HG03135 (cell line): ENCODE measurements around the gene HMGXB4.

Experiments used
- ATAC-seq: cut with Tn5 transposase; IDR thresholded peaks from one replicate; pipeline ENCODE4 v1.9.1; 2021; ENCODE audit warnings: mild to moderate bottlenecking, moderate library complexity; ENCODE audit not compliant: unreplicated experiment

HMGXB4 gene

DNA sequence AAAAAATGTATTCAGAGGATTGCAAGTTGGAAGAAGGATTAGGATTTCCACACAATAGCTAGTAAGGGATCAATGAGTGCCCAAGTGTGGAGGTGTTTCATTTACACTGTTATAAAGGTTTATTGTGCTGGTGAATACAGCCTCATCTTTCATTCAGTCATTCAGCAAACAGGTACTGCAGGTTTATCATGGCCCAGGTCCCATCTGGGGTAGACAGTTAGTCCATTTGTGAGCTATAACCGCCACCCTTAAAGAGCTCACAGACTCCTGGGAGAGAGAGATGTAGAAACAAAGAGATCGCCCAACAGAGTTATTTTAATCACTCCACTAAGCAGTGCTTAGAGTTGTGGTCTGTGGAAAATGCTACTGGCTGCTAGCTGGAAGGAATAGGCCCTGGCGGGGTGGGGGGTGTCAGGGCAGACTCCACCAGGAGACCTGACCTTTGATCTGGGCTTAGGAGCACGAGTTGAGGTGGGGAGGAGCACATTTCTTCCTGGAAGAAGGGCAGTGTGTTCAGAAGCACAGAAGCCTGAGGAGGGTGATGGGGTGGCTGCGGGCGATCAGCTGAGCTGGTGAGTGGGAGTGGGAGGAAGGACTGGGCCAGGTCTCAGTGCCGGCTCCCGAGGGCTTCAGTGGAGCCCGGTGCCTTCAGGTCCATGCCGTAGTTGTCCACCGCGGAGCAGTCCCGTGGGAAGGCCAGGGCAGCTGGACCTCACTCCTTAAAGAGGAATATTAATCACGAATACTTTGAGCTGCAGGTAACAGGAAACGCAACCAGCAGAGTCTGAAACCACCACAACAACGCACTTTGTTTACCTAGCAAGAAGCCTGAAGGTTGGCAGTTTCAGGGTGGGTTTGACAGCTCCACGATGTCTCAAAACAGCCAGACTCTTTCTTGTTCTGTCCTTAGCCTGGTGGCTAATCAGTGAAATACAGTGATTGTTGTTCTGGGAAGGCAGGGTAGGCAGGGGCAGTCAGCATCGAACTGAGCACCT is 53.6 kb downstream of the HMGXB4 start:
- no peak for ATAC-seq

DNA sequence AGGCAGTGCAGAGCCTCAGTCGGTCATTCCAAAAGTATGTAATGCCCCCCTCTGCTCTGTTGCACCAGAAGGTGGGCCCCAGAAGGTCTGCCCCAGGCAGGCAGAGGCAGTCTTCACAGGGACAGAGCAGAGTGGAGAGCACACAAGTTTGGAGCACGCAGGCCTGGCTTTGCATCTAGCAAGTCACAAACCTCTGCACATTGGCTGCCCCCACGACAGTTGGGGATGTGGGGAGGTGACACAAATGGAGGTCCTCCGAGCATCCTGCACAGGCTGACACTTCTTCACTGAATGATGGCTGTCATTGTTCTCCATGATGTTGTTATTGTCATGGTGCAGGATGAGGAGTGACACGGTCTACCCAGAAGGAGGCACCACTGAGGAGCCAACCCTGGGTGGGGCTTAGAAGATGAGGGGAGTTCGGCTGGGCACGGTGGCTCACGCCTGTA is 54.3 kb downstream of the HMGXB4 start:
- no peak for ATAC-seq

DNA sequence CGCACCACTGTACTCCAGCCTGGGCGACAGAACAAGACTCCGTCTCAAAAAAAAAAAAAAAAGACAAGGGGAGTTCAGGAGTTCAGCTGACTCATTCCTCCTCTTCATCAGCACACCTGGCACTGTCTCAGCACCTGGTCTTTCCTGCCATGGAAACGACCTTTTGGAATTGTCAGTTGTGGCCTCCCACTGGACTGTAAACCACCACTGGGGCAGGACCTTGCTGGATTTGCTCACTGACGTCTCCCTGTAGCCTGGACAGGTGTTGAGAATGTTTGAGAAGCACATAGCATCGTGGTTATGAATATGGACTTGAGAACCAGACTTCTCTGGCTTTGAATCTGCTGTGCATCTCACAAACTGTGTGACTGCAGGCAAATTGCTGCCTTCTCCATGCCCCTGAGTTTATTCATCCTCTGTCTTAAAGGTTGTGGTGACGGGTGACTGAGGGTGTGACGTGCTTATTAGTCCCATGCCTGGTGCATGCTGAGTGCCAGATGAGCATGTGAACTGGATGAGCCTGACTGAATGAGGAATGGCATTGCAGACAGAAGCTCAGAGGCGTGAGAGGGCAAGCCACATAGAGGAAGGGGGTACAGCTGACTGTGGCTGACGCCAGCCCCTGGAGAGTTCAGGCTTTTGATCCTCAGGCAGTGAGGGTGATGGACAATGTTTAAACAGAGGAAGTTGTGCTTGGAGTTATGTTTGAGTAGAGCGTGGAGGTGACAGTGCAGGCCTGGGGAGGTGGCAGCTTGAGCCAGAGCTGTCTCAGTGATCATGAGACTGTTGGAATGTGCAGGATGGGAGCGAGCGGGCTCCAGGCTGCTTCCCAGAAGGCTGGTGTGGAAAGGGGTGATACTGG is 55.1 kb downstream of the HMGXB4 start:
- ATAC-seq: no peak

DNA sequence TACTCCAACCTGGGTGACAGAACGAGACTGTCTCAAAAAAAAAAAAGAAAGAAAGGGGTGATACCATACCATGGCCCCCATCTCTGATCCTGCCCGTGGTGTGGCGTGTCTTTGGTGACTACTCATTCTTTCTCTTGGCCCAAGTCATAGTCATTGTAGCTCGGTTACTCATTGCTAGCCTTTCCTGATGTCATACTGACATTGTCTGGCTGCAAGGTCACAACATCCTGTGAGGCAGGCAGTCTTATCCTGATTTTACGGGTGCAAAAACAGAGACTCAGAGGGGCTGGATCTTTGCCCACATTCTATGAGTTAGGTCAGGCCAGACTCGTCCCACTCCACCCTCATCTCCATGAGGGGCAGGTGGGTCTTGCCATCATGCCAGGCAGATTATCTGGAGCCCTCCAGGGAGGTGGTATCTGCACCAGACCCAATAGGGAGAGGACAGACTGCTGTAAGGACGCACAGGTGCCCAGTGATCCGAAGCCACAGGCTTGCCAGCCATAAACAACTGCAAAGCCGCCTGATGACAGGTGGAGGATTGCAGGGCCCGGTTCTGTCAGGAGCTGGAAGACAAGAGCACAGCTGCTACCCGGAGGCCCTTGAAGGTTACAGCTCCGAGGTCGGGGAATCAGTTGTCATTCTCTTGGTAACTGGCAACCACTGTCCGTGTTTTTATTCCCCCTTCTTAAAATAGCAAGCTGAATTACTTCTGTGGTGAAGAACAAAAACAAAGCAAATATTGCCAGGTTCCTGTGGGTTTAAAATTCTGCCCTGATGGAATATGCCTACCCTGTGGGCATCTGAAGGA is 56.2 kb downstream of the HMGXB4 start:
- ATAC-seq: no peak

DNA sequence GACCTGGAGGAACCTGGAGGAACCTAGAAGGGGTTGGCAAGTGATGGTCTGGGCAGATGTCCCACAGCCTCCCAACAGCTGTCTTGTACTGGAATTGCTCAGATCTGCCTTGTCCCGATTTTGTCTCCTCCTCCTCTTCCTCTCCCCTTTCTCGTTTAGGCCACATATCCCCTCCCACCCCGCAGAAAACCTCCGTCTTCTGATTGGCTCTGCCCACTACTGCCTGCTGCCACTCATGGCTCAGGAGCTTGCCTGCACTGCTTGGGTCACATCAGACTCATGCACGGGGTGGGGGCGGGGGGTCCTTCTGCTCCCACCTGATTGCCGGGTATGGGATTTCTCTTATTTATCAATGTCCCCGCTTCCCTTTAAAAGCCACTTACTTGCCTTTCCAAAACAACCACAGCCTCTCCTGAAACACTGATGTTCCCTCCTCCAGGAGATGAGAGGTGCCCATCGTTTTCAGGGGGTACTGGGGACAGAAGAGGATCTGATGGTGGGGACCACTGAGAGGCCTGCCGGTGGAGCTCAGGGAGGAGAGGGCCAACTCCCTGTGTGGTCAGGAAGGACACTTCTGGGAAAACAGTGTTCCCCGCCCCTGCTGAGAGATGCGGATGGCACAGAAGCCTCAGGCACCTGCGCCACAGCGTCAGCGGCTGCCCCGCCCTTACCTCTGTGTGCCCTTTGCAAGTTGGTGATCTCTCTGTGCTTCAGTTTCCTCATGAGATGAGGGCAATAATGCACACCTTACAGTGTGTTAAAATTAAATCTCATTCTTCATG is 57.1 kb downstream of the HMGXB4 start:
- ATAC-seq: no peak

DNA sequence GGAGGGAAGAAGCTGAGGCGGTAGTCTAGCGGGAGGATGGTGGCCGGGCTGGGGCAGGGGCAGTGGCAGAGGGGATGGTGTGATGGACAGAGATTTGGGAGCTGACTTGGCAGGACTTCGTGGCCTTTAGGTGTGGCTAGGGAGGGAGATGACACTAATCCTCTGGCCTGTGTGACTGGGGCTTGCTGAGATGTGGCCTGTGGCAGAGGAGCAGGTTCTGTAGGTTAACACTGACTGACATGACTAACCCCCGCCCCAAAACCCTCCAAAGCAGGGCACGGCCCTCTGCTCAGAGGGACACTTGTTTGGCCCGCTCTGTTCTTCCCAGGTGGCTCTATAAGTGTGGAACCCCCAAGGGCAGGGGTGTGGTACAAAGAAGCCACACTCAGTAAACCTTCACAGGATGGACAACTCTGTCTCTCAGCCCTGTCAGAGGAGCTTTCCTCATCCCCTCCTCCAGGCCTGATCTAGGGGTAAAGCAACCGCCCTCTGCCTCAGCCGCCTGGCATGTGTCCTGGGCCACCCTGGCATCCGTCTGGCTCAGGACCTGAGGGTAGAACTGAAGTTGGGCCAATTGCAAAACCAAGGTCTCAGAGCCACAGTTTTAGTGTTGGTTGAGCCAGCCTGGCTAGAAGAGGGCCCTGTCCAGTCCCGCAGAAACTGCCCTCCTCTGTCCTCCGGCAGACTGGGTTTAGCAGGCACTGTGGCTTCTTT is 58.0 kb downstream of the HMGXB4 start:
- no peak for ATAC-seq

DNA sequence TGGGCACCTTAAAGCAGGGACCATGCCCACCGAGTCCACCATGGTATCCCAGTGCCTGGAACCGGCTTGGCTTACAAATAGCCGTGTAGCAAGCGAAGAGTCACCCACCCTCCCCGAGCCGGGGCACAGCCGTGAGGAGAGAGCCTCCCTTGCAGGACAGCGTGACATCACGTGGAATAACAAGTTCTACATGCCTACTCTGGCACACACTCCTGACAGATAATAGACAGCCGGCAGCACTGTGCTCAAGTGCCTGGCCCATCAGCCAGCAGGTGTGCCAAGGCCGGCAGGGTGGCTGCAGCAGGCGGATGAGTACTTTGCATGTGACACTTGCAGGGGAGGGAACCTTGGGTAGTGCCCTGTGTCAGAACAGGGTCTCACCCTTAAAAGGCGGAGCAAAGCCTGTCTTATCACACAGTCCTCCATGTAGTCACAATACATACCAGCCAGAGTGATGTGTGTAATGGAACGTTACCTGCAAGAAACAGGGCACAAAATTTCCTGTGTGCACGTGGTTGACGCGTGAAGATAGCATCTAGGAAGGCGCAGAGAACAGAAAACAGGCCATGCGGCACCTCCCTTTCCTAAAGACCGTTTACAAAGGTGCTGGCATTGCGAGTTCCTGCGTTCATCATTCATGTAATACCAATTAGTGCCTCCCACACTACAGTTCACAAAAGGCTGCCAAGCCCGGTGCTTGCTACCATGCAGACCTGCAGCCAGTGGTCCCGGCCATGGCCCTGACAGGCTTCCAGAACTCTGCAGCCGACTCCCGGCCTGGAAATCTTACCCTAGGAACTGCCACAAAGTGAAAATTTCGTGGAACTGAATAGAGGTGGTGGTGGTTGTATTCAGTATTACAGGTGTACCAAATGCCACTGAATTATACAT is 58.8 kb downstream of the HMGXB4 start:
- ATAC-seq: no peak

DNA sequence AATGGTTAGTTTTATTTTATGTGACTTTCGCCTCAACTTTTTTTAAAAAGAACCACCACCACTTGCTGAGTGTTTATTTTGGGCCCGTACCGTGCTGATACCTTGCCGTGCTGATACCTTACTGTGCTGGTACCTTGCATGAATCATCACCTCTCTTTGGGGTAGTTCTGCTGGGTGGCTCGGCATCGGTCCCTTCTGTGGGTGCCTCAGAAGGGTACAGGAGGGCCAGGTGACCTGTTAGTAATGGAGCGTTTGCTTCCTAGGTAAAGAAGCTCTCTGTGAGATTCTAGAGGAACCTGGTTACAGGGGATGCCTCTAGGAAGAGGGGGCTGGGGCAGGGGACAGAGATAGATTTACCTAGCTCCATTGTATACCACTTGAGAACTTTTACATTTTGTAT is 59.5 kb downstream of the HMGXB4 start:
- ATAC-seq: no peak

DNA sequence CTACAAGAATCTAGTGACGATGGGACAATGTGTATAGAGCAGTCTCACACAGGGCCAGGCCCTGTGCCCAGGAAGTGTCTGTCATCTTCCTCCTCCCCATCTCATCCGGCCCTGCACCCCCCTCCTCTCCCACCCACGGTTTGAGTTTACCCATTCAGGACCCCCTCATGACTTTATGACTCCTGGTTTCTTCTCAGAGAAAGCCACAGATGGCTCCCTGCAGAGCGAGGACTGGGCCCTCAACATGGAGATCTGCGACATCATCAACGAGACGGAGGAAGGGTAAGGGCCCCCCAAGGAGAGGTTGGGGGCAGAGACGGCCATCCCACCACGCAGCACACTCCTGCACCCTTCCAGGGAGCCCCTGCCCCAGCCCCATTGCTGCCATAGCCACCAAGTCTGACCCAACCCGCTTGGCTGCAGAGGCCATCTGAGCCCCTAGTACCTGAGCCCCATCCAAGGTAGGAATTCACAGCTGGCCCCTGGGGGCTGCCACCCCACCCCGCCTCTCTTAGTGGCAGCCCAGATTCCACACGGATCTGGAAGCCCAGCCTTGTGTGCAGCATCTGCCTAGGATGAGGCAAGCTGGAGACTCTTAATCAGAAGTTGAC is 60.5 kb downstream of the HMGXB4 start:
- no peak for ATAC-seq

DNA sequence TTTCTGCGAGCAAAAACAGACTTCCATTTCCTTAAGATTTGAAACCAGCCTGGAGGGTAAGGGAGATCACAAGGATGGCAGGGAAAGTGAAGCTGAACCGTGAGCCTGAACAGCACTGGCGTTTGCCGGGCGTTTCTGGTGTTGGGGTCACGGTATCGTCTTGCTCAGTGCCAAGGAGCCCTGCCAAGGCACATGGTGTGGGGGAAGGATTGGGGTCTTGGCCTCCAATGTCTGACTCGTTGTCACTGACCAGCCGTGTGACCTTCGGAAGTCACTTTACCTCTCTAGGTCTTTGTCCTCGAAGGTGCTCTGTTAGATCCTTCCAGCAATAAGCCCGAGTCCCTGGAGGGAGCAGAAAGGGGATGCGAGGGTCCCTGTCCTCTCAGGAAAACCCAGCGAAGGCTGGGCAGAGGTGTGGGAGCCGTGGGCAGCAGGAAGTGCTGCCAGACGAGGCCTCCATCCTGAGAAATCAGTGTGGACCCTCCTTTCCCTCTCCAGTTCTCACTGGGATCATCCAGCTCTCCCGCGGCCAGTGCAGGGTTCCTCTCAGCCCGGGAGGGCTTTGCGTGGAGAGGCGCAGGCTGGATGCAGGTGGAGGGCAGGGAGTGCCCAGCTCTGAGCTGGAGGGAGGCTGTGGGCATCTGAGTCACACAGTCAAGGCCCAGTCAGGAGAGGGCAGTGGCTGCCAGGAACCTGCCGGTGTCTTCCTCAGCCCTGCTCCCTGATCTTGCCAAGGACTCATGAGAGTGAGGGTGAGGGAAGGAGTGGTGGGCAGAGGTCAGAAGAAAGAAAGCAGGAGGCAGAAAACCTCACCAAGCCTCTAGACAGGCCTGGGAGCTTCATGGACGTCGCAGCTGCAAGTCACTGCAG is 61.3 kb downstream of the HMGXB4 start:
- ATAC-seq: no peak

DNA sequence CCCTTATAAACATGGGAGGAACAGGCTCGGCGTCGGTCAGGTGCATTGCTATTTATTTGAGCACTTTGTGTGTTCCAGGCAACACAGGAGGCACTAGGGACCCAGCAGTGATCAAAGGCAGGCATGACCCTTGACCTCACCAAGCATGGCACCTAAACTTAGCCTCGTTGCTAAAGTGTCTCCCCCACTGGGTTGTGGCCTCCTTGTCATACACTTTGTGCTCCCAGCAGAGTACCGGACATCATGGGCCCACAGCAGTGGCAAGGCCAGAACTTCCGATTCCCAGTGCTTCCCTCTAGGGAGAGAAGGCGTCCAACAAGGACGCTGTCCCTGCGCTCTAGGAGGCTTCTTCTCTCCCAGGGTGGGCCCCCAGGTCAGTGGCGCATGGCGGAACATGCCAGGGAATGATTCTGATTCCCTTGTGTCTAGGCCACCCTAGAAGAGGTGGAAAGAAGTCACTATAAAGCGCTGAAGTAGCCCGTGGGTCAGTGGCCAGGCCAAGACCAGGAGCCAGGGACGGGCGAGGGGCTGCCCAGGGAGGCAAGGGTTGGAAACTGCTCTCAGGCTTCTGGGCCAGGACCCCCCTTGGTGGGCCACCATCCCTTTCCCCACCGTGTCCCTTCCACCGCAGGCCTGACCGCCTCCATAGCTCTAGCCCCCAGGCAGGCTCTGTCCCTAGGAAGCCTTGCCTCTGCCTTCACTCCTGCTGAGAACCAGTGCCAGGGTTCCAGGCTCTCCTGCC is 62.1 kb downstream of the HMGXB4 start:
- ATAC-seq: no peak

DNA sequence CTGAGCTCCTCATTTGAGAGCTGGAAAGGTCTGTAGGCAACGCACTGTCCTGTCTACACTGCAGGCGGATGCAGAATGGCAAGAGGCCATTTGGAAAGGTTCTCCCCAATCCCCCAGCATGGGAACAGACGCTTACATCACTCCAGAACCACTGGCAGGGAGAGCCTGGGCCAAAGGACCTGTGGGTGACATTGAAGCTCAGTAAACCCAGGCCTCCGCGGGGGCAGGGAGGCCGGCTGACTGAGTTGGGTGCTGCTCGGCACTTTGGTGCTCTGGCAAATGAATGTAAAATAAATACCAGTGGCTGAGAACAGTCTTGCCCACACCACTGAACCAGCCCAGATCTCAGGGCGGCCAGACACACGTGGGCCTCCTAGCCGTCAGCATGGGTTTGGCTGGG is 64.8 kb downstream of the HMGXB4 start:
- ATAC-seq: no peak

DNA sequence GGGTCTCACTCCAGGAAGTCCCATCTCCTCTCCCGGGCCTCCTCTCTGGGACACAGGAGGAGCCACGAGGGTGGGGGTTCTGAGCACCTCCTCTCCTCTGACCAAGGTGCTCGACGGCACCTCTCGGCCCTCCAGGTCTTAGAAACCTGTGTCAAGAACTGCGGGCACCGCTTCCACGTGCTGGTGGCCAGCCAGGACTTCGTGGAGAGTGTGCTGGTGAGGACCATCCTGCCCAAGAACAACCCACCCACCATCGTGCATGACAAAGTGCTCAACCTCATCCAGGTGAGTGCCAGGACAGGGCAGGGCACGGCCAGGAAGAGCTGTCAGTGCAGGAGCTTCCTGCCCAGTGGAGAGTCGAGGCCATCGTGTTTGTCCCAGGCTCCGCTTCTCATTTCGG is 65.6 kb downstream of the HMGXB4 start:
- ATAC-seq: no peak

DNA sequence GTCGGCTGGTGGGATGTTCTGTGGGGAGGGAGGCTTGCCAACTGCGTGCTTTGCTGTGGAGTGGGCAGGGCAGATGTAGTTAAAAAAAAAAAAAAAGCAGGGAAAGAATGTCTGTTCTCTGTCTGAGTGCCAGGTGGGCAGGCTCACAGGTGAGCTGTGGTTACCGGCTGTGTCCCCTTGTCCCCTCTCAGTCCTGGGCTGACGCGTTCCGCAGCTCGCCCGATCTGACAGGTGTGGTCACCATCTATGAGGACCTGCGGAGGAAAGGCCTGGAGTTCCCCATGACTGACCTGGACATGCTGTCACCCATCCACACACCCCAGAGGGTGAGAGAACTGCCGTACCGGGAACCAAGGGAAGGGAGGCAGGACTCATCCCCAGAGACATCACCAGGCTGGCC is 66.0 kb downstream of the HMGXB4 start:
- no peak for ATAC-seq

DNA sequence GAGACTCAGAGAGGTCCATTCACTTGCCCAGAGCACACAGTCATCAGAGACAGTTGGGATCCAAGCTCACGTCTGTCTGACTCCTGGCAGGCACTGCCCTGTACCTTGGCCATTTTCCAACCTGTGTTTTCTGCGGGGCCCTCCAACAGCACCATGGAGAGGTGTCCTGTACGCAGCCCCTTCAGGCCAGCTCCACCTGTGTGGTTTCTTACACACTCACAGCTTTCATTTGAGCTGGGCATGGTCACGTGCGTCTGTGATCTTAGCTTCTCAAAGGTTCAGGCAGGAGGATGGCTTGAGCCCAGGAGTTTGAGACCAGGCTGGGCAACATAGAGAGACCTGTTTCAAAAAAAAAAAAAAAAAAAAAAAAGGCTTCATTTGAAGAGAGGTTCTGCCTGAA is 66.8 kb downstream of the HMGXB4 start:
- no peak for ATAC-seq

DNA sequence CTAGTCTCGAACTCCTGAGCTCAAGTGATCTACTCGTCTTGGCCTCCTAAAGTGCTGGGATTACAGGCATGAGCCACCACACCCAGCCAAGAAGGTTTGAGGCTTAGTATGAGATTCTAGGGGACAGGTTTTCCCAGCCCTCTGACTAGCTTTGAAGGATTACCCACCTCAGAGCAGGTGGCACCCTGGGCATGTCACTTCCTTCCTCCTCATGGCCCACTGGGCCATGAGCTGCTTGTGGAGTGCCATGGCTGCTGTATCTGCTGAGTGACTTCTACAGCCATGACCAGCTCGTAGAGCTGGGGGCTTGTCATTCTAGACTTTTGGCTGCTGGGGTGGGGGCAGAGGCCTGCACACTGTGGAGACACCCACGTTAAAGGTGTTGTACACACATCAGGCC is 67.5 kb downstream of the HMGXB4 start:
- no peak for ATAC-seq
